Measurements from ENCODE around the gene ITIH5.

Gene ITIH5

DNA sequence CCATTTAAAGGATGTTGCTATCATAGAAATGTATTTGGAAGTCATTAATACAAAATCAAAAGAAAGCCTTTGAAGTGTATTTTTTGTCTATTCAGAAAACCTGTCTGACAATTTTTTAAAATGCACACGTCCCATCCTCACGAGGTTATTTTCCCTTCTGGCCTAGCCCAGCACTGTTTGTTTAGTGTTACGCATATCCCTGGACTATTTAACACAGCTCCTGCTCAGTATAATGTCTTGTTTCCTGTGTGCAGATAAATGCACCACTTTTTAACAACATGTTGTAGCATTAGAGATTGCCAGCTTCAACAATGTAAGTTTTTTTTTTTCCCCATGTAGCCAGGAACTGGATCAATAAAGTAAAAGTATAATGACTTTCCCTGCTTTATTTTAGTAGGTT lies 153.3 kb downstream of the ITIH5 start:
- no peak for DNase-seq

DNA sequence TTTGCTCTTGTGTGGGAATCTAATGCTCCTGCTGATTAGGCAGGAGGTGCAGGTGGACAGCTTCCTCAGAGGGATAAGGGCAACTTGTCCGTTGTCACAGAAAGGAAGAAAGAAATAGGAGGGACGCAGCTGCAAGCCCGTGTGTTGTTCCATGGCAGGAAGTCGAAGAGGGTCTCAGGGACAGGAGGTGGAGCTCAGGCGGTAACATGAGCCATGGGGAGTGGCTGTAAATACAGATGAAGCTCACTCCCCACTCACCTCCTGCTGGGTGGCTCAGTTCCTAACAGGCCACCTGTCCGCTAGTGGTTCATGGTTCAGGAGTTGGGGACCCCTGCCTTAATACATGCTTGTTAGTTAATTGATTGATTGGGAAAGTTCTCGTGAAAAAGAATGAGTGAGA lies 154.3 kb downstream of the ITIH5 start:
- no peak for DNase-seq

DNA sequence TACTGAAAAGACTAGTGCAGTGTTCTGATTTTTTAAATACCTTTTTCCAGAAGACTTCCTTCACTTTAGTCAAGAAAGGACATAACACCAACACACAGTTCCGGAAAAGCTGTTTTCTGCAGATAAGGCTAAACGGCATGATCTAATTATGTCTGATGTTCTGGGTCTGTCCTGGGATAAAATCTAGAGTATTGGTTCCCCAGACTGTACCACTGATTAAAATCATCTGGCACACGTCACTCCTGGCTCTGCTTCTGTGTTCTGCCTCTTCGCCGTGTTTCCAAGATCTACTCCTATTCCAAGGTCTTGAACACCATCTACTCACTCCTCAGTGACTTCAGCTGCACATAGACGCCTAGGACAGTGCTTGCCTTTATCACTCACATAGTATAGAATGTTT lies 155.2 kb downstream of the ITIH5 start:
- DNase-seq = no peak

Measured in NCI-H1694 (cell line).